Measurements from ENCODE around the gene IFNGR2. TPM values are rescaled to one million over a fixed set of nuclear protein-coding genes. Genes with fewer than 3 reads are reported as not detected.
A peak's percentile ranks its signal among the peaks of the same experiment; 100 is the strongest.

IFNGR2 gene
- total RNA-seq, 1 donor from 2014 or later = 40.5 TPM

DNA sequence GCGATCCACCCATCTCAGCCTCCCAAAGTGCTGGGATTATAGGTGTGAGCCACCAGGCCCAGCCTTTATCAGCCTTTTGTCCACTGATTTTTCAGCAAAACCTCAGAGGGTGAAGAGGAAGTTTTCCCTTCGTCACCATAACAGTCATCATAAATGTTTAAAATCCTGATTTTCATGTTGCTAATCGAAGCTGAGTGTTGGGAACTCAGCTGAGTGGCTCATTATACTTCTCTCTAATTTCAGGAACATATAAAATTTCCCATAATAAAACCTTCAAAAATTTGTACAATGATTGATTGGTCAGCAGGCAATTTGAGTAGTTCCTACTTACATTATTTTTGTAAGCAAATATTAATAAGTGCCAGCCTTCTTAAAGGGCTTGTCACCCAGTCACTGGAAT lies 31.8 kb upstream of the IFNGR2 start:
- peaks cover 11% of the 10 kb centered on the region for H3K36me3 Mint-ChIP-seq (ENCODE audit: low read depth)
- peaks cover 9% of the 10 kb centered on the region for H3K9me3 Mint-ChIP-seq
- TF ChIP-seq, protein P1, sequence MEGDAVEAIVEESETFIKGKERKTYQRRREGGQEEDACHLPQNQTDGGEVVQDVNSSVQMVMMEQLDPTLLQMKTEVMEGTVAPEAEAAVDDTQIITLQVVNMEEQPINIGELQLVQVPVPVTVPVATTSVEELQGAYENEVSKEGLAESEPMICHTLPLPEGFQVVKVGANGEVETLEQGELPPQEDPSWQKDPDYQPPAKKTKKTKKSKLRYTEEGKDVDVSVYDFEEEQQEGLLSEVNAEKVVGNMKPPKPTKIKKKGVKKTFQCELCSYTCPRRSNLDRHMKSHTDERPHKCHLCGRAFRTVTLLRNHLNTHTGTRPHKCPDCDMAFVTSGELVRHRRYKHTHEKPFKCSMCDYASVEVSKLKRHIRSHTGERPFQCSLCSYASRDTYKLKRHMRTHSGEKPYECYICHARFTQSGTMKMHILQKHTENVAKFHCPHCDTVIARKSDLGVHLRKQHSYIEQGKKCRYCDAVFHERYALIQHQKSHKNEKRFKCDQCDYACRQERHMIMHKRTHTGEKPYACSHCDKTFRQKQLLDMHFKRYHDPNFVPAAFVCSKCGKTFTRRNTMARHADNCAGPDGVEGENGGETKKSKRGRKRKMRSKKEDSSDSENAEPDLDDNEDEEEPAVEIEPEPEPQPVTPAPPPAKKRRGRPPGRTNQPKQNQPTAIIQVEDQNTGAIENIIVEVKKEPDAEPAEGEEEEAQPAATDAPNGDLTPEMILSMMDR (conservative IDR thresholded peaks at IDR 0.05) = no peak
- H3K4me1 Mint-ChIP-seq = no peaks in the 10 kb centered on the region
- H3K27ac Mint-ChIP-seq (ENCODE audit: unreplicated experiment) = no peak overlapping the region
- peaks cover 3% of the 10 kb centered on the region for H3K27me3 Mint-ChIP-seq (ENCODE audit: low read depth)
- H3K4me3 Mint-ChIP-seq = no peak overlapping the region
- DNase-seq (ENCODE audit: low read depth, low spot score) = no peak

DNA sequence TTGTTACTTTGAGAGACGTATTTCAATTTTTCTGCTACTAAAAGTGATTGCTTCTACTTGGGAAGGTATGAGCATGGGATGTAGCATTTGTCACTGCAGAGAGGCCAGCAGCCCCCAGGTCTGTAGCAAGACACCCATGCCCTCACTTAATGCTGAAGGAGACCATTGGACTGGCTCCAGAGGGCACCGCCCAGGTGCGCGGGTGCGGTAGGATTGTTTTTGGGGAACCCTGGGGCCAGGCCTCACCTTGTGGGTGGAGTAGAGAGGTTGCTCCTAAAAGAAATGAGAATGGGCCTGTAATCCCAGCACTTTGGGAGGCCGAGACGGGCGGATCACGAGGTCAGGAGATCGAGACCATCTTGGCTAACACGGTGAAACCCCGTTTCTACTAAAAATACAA lies 30.6 kb upstream of the IFNGR2 start:
- no peak for DNase-seq (ENCODE audit: low read depth, low spot score)
- H3K27ac Mint-ChIP-seq (ENCODE audit: unreplicated experiment) = no peak overlapping the region

GRCh38 chr21:33373451-33373850 lies 29.8 kb upstream of the IFNGR2 start:
- no peaks in the 10 kb centered on the region for H3K9me3 Mint-ChIP-seq
- no peak for DNase-seq (ENCODE audit: low read depth, low spot score)
- no peak overlapping the region for H3K27ac Mint-ChIP-seq (ENCODE audit: unreplicated experiment)
- TF ChIP-seq, protein P1 (conservative IDR thresholded peaks at IDR 0.05) = no peak
- no peak overlapping the region for H3K4me3 Mint-ChIP-seq
- peaks cover 2% of the 10 kb centered on the region for H3K27me3 Mint-ChIP-seq (ENCODE audit: low read depth)
- no peaks in the 10 kb centered on the region for H3K4me1 Mint-ChIP-seq
- H3K36me3 Mint-ChIP-seq (ENCODE audit: low read depth) = peaks cover 2% of the 10 kb centered on the region

More for the DNA sequence above, 30.6 kb upstream of the IFNGR2 start:
- TF ChIP-seq, protein P1 (conservative IDR thresholded peaks at IDR 0.05) = no peak
- H3K36me3 Mint-ChIP-seq (ENCODE audit: low read depth) = peaks cover 4% of the 10 kb centered on the region
- peaks cover 2% of the 10 kb centered on the region for H3K27me3 Mint-ChIP-seq (ENCODE audit: low read depth)
- peaks cover under 1% of the 10 kb centered on the region for H3K9me3 Mint-ChIP-seq
- H3K4me3 Mint-ChIP-seq = no peak overlapping the region
- no peaks in the 10 kb centered on the region for H3K4me1 Mint-ChIP-seq

DNA sequence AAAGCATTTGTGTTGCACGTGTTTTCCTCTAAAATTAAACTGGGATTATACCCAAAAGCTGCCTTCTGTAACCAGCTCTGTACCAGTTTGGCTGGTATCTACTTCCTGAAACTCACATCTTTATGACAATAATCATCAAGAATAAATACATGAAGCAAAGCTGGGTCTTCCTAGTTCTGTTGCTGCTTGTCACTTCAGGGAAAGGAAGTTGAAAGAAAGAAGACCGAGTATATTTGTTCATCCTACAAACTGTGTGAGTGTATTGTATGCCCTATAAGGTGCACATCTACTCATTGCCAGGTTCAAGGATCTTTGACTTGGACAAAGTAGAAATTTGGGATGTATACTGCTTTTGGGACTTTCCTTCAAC lies 29.1 kb upstream of the IFNGR2 start:
- Mint-ChIP-seq H3K27ac (ENCODE audit: unreplicated experiment) (no peak overlapping the region), H3K4me1 (no peaks in the 10 kb centered on the region), H3K27me3 (ENCODE audit: low read depth) (peaks cover 2% of the 10 kb centered on the region), H3K36me3 (ENCODE audit: low read depth) (no peaks in the 10 kb centered on the region), H3K4me3 (no peak overlapping the region), H3K9me3 (no peaks in the 10 kb centered on the region)
- no peak for DNase-seq (ENCODE audit: low read depth, low spot score)
- TF ChIP-seq, protein P1 (conservative IDR thresholded peaks at IDR 0.05) = no peak

GRCh38 chr21:33374450-33375096 lies 28.6 kb upstream of the IFNGR2 start:
- no peaks in the 10 kb centered on the region for H3K9me3 Mint-ChIP-seq
- TF ChIP-seq, protein P1 (conservative IDR thresholded peaks at IDR 0.05) = peak; percentile 69
- no peak for DNase-seq (ENCODE audit: low read depth, low spot score)
- no peaks in the 10 kb centered on the region for H3K36me3 Mint-ChIP-seq (ENCODE audit: low read depth)
- H3K27ac Mint-ChIP-seq (ENCODE audit: unreplicated experiment) = no peak overlapping the region
- H3K4me1 Mint-ChIP-seq = no peaks in the 10 kb centered on the region
- peaks cover 2% of the 10 kb centered on the region for H3K27me3 Mint-ChIP-seq (ENCODE audit: low read depth)
- H3K4me3 Mint-ChIP-seq = no peak overlapping the region
